ENCODE data around the gene PDE5A. TPM values are rescaled to one million over a fixed set of nuclear protein-coding genes. Genes with fewer than 3 reads are reported as not detected.

Gene PDE5A
- total RNA-seq, 1 experiment from 2014 or later = 114 TPM

DNA sequence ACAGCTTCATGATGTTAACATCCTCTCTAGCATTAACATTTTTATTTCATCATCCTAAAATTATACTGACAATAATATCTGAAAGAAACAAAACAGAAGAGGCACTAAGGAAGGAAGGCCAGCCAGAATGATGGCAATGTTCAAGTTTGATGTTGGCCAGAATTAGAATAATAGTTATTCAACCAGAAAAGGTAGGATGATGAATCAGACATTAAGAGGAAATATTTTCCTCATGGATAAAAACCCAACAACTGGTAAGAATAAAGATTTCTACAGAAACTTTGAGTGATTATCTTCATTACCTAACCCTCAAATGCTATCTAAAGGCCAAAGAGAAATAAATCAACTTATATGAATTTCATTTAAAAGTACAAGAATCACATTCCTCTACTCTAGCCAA lies 105.2 kb downstream of the PDE5A start:
- BruUV-seq (replicated peaks) = no TSS peak
- peaks cover 20% of the 10 kb centered on the region for H3K4me1 ChIP-seq (ENCODE audit: control insufficient read depth, insufficient read depth, low read length)
- ATAC-seq = no peak
- ChIA-PET CTCF (no interaction called here), POLR2A (no interaction called here)
- DNase-seq (ENCODE audit: low read depth, low spot score) = no peak
- H3K9me3 ChIP-seq (ENCODE audit: control insufficient read depth, insufficient read depth, low read depth, low read length) = no peaks in the 10 kb centered on the region
- no peak overlapping the region for H3K4me3 ChIP-seq (ENCODE audit: low read depth in 2 of 2, low read length in 2 of 2)
- intact Hi-C loops (cut with micrococcal nuclease; ENCODE audit: unreplicated experiment) = no loop called here
- H3K27ac ChIP-seq (ENCODE audit: low read length) = no peak overlapping the region
- in situ Hi-C loops (cut with HindIII; ENCODE audit: low pct_unique_long_range_greater_than_20kb, low sequenced_read_pairs) = no loop called here
- TF ChIP-seq, protein P1, sequence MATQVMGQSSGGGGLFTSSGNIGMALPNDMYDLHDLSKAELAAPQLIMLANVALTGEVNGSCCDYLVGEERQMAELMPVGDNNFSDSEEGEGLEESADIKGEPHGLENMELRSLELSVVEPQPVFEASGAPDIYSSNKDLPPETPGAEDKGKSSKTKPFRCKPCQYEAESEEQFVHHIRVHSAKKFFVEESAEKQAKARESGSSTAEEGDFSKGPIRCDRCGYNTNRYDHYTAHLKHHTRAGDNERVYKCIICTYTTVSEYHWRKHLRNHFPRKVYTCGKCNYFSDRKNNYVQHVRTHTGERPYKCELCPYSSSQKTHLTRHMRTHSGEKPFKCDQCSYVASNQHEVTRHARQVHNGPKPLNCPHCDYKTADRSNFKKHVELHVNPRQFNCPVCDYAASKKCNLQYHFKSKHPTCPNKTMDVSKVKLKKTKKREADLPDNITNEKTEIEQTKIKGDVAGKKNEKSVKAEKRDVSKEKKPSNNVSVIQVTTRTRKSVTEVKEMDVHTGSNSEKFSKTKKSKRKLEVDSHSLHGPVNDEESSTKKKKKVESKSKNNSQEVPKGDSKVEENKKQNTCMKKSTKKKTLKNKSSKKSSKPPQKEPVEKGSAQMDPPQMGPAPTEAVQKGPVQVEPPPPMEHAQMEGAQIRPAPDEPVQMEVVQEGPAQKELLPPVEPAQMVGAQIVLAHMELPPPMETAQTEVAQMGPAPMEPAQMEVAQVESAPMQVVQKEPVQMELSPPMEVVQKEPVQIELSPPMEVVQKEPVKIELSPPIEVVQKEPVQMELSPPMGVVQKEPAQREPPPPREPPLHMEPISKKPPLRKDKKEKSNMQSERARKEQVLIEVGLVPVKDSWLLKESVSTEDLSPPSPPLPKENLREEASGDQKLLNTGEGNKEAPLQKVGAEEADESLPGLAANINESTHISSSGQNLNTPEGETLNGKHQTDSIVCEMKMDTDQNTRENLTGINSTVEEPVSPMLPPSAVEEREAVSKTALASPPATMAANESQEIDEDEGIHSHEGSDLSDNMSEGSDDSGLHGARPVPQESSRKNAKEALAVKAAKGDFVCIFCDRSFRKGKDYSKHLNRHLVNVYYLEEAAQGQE (IDR thresholded peaks at IDR 0.05; ENCODE audit: insufficient read depth in 1 of 2, low read depth in 2 of 2, low read length in 1 of 2) = no peak
- no peaks in the 10 kb centered on the region for H3K27me3 ChIP-seq (ENCODE audit: control insufficient read depth, insufficient read depth, low read length)
- peaks cover 52% of the 10 kb centered on the region for H3K36me3 ChIP-seq (ENCODE audit: control insufficient read depth, insufficient read depth, low read length)

DNA sequence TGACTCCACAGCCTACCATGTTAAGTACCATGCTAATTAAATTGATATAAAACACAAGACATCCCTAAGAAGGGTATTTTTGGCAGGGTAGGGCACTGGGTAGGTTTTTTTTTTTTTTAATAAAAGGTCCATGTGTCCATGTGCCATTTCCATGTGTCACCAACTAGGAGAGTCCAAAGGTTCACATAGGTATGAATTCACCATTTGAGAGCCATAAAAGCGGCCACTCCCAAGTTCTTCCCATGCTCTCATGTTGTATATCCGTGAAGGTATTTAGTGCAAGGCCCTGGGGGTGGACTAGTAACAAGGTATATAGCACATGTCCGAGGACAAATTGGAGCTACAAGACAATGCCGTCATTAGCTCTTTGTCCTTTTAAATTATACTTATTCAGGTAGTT lies 107.3 kb downstream of the PDE5A start:
- Histone ChIP-seq H3K9me3 (ENCODE audit: control insufficient read depth, insufficient read depth, low read depth, low read length) (no peaks in the 10 kb centered on the region), H3K4me3 (ENCODE audit: low read depth in 2 of 2, low read length in 2 of 2) (no peak overlapping the region), H3K36me3 (ENCODE audit: control insufficient read depth, insufficient read depth, low read length) (peaks cover 61% of the 10 kb centered on the region), H3K4me1 (ENCODE audit: control insufficient read depth, insufficient read depth, low read length) (peaks cover 9% of the 10 kb centered on the region), H3K27ac (ENCODE audit: low read length) (no peak overlapping the region), H3K27me3 (ENCODE audit: control insufficient read depth, insufficient read depth, low read length) (no peaks in the 10 kb centered on the region)
- DNase-seq (ENCODE audit: low read depth, low spot score) = no peak
- no peak for TF ChIP-seq POLR2AphosphoS5 (IDR thresholded peaks at IDR 0.05; ENCODE audit: low read depth, low read length)
- TF ChIP-seq SIN3A (IDR thresholded peaks at IDR 0.05; ENCODE audit: borderline replicate concordance, insufficient read depth, low read depth, low read length) = no peak
- BruUV-seq (replicated peaks) = no TSS peak
- ATAC-seq = no peak
- intact Hi-C loops (cut with micrococcal nuclease; ENCODE audit: unreplicated experiment) (no loop called here), in situ Hi-C loops (cut with HindIII; ENCODE audit: low pct_unique_long_range_greater_than_20kb, low sequenced_read_pairs) (no loop called here)
- ChIA-PET POLR2A (no interaction called here), CTCF (no interaction called here)

DNA sequence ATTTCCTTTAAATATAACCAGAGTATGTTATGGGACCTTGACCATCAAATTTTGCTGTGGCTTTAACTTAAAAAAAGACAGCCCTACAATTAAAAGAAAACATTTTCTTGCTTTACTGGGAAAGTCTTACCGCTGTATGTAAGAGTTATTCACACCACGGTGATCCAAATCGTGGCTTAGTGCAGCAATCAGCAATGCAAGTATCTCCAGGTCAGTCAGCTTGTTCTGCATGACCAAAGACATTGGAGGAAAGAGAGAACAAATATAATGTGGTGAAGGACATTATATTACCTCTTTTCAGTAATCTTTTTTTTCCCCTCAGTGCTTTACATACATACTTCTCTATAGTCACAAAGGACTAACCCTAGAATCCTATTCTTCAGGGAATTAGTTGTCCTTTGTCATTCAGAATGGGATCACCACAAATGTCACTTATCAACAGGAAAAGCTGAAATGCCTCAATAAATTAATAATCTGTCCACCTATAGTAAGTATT lies 109.6 kb downstream of the PDE5A start:
- ATAC-seq = no peak
- intact Hi-C loops (cut with micrococcal nuclease; ENCODE audit: unreplicated experiment) = no loop called here
- in situ Hi-C loops (cut with HindIII; ENCODE audit: low pct_unique_long_range_greater_than_20kb, low sequenced_read_pairs) = no loop called here
- Histone ChIP-seq H3K4me1 (ENCODE audit: control insufficient read depth, insufficient read depth, low read length) (no peaks in the 10 kb centered on the region), H3K4me3 (ENCODE audit: low read depth in 2 of 2, low read length in 2 of 2) (no peak overlapping the region), H3K27me3 (ENCODE audit: control insufficient read depth, insufficient read depth, low read length) (no peaks in the 10 kb centered on the region), H3K9me3 (ENCODE audit: control insufficient read depth, insufficient read depth, low read depth, low read length) (no peaks in the 10 kb centered on the region), H3K36me3 (ENCODE audit: control insufficient read depth, insufficient read depth, low read length) (peaks cover 67% of the 10 kb centered on the region), H3K27ac (ENCODE audit: low read length) (no peak overlapping the region)
- no peak for TF ChIP-seq SIN3A (IDR thresholded peaks at IDR 0.05; ENCODE audit: borderline replicate concordance, insufficient read depth, low read depth, low read length)
- TF ChIP-seq, protein P1 (IDR thresholded peaks at IDR 0.05; ENCODE audit: insufficient read depth in 1 of 2, low read depth in 2 of 2, low read length in 1 of 2) = no peak
- TF ChIP-seq, protein P2, sequence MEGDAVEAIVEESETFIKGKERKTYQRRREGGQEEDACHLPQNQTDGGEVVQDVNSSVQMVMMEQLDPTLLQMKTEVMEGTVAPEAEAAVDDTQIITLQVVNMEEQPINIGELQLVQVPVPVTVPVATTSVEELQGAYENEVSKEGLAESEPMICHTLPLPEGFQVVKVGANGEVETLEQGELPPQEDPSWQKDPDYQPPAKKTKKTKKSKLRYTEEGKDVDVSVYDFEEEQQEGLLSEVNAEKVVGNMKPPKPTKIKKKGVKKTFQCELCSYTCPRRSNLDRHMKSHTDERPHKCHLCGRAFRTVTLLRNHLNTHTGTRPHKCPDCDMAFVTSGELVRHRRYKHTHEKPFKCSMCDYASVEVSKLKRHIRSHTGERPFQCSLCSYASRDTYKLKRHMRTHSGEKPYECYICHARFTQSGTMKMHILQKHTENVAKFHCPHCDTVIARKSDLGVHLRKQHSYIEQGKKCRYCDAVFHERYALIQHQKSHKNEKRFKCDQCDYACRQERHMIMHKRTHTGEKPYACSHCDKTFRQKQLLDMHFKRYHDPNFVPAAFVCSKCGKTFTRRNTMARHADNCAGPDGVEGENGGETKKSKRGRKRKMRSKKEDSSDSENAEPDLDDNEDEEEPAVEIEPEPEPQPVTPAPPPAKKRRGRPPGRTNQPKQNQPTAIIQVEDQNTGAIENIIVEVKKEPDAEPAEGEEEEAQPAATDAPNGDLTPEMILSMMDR (IDR thresholded peaks at IDR 0.05) = no peak
- BruUV-seq (replicated peaks) = no TSS peak
- POLR2A ChIA-PET = no interaction called here
- no peak for DNase-seq (ENCODE audit: low read depth, low spot score)
- CTCF ChIA-PET = no interaction called here
